Left ventricle myocardium inferior (tissue), 1 donor: Measurements from ENCODE around the gene PCSK1N. TPM values are rescaled to one million over a fixed set of nuclear protein-coding genes. Genes with fewer than 3 reads are reported as not detected.

ENCODE experiments used
- DNase-seq: peaks from one replicate; pipeline ENCODE4 v3.0.0-alpha.2; 2020
- H3K27ac ChIP-seq: fragments of 200-600 bp; replicated peaks from 2 replicates; pipeline ENCODE4 v1.8.0; 2021
- H3K27me3 ChIP-seq: fragments of 200-600 bp; 2 replicates; pipeline ENCODE4 v1.8.0; 2021; ENCODE audit warnings: low read depth
- H3K36me3 ChIP-seq: fragments of 200-600 bp; 2 replicates; pipeline ENCODE4 v1.8.0; 2021
- H3K4me1 ChIP-seq: fragments of 200-600 bp; 2 replicates; pipeline ENCODE4 v1.8.0; 2021
- H3K4me3 ChIP-seq: fragments of 200-600 bp; 2 replicates; pipeline ENCODE4 v1.8.0; 2021; ENCODE audit warnings: mild to moderate bottlenecking, moderate library complexity
- H3K9me3 ChIP-seq: fragments of 200-600 bp; replicated peaks from 2 replicates; pipeline ENCODE4 v1.8.0; 2021
- intact Hi-C: fragments of 100-400 bp; cut with micrococcal nuclease; formaldehyde crosslinking; loops from one replicate; pipeline ENCODE4 v1.11.0; 2022
- total RNA-seq: library from RNA; stranded (reverse); fragmentation: NEBNext Ultra II Directional; extraction: Animal tissue kit (Norgen Biotek cat#: 25700); gene quantifications from one replicate; pipeline ENCODE4 v1.2.1, GENCODE V29; 2021
- TF ChIP-seq, protein P1 (sequence below): fragments of 200-600 bp; IDR thresholded peaks from 2 replicates; pipeline ENCODE4 v1.8.0; 2021; ENCODE audit warnings: antibody characterized with exemption, mild to moderate bottlenecking, borderline replicate concordance
- donor health status: DM: no; HTN: yes; CAD: no; lungs with severe emphysema.

PCSK1N gene
- total RNA-seq, 1 donor from 2014 or later, result not detected

DNA sequence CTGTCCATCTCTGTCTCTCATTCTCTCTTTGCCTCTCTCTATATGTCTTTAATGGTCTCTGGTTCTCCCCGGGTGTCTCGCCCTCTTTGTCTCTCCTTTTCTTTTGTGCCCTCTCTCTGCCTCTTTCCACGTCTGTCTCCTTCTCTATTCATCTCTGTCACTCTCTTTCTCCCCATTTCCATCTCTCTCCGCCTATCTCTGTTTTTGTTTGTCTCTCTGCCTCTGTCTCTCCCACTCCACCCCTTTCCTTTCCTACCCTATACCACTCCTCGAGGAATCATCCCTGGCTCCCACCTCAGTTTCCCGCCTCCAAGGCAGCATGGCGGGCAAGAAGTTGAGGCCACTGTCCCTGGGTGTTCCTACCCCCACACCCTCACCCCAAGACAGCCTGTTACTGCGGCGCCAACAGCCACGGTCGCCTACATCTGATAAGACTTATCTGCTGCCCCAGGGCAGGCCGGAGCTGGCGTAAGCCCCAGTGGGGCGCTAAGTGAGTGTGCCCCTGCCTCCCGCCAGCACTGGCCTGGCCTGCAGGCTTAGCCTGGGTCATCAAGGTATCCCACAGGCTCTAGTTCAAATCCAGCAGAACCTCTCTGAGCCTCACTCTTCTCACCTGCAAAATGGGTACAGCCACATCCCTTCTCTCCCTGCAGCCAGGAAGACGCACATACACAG, 49.7 kb downstream of the PCSK1N start:
- TF ChIP-seq, protein P1, sequence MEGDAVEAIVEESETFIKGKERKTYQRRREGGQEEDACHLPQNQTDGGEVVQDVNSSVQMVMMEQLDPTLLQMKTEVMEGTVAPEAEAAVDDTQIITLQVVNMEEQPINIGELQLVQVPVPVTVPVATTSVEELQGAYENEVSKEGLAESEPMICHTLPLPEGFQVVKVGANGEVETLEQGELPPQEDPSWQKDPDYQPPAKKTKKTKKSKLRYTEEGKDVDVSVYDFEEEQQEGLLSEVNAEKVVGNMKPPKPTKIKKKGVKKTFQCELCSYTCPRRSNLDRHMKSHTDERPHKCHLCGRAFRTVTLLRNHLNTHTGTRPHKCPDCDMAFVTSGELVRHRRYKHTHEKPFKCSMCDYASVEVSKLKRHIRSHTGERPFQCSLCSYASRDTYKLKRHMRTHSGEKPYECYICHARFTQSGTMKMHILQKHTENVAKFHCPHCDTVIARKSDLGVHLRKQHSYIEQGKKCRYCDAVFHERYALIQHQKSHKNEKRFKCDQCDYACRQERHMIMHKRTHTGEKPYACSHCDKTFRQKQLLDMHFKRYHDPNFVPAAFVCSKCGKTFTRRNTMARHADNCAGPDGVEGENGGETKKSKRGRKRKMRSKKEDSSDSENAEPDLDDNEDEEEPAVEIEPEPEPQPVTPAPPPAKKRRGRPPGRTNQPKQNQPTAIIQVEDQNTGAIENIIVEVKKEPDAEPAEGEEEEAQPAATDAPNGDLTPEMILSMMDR, result no peak
- Histone ChIP-seq H3K27ac (no peak overlapping the region), H3K9me3 (no peaks in the 10 kb centered on the region), H3K36me3 (no peaks in the 10 kb centered on the region), H3K4me1 (no peaks in the 10 kb centered on the region), H3K27me3 (peaks cover 16% of the 10 kb centered on the region), H3K4me3 (no peak overlapping the region)
- no peak for DNase-seq
- intact Hi-C loops, result no loop called here

DNA sequence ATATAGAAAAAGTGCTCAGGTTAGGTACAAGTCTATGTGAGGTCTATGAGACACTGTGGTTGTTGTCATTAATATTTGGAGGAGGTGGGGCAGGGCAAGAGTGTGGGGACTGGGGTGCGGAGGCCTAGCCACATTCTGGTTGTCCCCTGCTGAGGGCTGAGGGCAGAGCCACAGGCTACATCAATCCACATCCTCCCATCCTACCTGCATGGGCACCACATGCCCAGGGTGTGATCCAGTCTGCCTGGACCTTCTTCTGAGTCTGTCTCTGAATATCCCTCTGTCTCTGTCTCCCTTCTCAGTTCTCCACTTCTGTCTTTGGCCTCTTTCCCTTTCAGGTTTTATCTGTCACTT, 50.2 kb downstream of the PCSK1N start:
- no peaks in the 10 kb centered on the region for H3K36me3 ChIP-seq
- intact Hi-C loops, result no loop called here
- H3K27ac ChIP-seq, result no peak overlapping the region
- H3K4me3 ChIP-seq, result no peak overlapping the region
- no peaks in the 10 kb centered on the region for H3K4me1 ChIP-seq
- DNase-seq, result no peak
- TF ChIP-seq, protein P1, result no peak
- no peaks in the 10 kb centered on the region for H3K9me3 ChIP-seq
- peaks cover 16% of the 10 kb centered on the region for H3K27me3 ChIP-seq

DNA sequence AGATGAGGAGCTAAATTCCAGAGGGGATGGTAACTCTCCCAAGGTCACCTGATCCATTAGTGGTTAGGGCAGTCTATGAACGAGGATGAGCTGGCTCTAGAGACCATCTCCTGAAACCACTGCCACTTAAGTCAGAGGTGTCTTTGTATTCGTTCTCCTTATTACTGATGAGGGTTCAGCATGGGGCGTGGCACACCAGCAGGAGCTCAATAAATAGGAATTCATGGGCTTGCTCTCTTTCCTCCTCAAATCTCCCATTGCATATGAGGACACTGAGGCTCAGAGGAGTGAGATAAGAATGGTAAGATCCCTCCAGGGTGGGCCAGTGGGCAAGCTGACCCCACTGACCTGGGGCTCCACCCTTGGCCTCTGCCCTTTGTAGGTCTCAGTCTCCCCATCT, 50.7 kb downstream of the PCSK1N start:
- TF ChIP-seq, protein P1, result no peak
- H3K36me3 ChIP-seq, result no peaks in the 10 kb centered on the region
- no peaks in the 10 kb centered on the region for H3K9me3 ChIP-seq
- no peak overlapping the region for H3K27ac ChIP-seq
- H3K27me3 ChIP-seq, result peaks cover 16% of the 10 kb centered on the region
- no peak for DNase-seq
- no peaks in the 10 kb centered on the region for H3K4me1 ChIP-seq
- no peak overlapping the region for H3K4me3 ChIP-seq
- intact Hi-C loops, result no loop called here

DNA sequence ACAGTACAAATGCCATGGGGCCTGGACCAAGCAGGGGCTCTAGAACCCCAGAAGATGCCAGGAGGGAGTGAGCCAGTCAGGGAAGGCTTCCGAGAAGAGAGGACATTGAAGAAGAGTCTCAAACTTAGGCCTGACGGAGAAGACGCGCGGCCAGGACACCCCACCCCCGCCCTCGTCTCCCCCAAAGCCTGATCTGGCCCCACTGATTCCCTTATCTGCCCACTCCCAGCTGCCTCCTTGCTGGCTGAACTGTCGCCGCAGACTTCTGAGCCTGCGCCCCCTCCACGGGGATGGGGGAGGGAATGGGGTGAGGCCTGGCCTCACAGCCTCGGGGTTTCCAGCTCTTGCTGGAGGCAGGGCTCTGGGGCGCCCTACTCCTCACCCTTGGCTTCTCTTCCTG, 52.6 kb downstream of the PCSK1N start:
- Histone ChIP-seq H3K4me3 (no peak overlapping the region), H3K9me3 (no peaks in the 10 kb centered on the region), H3K27me3 (peaks cover 19% of the 10 kb centered on the region), H3K36me3 (no peaks in the 10 kb centered on the region), H3K27ac (no peak overlapping the region), H3K4me1 (no peaks in the 10 kb centered on the region)
- intact Hi-C loops, result no loop called here
- TF ChIP-seq, protein P1, result no peak
- no peak for DNase-seq

DNA sequence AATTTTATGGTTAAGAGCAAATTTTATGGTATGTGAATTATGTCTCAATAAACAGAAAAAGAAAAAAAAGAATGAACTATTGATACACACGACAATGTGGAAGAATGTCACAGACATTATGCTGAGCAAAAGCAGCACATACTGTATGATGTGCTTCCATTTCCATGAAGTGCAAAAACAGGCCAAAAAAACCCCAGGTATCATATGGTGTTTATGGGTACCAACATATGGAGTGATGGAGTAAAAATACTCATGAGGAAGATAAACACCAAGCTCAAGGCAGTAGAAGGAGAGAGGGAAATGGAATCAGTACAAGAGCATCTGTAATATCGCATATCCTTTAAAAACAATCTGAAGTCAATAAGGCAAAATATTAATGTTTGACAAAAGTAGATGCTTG, 53.2 kb downstream of the PCSK1N start:
- Histone ChIP-seq H3K4me1 (no peaks in the 10 kb centered on the region), H3K27ac (no peak overlapping the region), H3K27me3 (peaks cover 14% of the 10 kb centered on the region), H3K4me3 (no peak overlapping the region), H3K36me3 (no peaks in the 10 kb centered on the region), H3K9me3 (no peaks in the 10 kb centered on the region)
- intact Hi-C loops, result no loop called here
- no peak for DNase-seq
- TF ChIP-seq, protein P1, result no peak
